Body of pancreas (tissue), 4 donors: Measurements from ENCODE around the gene VAPA.

ENCODE experiments used
- POLR2A ChIP-seq, 3 donors: fragments of 450-650 bp; IDR thresholded peaks; one replicate each; pipeline ENCODE4 v1.6.1; 2016; ENCODE audit warnings: antibody characterized with exemption in 3 of 3, mild to moderate bottlenecking in 2 of 3
- TF ChIP-seq, protein P1 (sequence below), 7 experiments: fragments of 450-650 bp in 4 of 7; fragments of 200-600 bp in 3 of 7; sonication (generic) in 3 of 7; IDR thresholded peaks; one replicate each; pipeline ENCODE4 v1.5.1; 2016 to 2019; ENCODE audit warnings: antibody characterized with exemption in 7 of 7

DNA sequence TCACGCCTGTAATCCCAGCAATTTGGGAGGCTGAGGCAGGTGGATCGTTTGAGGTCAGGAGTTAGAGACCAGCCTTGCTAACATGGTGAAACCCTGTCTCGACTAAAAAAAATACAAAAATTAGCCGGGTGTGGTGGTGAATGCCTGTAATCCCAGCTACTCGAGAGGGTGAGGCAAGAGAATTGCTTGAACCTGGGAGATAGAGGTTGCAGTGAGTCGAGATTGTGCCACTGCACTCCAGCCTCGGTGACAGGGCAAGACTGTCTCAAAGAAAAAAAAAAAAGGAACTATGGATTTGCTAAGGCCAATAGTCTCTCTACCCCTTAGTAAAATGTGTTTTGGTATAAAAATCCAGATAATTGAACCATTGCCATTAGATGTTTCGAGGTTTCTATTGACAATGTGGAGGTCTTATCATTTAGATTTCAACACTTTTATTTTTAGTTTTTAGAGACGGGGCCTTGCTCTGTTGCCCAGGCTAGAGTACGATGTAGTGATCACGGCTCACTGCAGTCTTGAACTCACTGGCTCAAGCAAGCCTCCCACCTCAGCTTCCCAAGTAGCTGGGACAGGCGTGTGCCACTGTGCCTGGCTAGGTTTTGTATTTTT lies 29.2 kb upstream of the VAPA start:
- TF ChIP-seq, protein P1, sequence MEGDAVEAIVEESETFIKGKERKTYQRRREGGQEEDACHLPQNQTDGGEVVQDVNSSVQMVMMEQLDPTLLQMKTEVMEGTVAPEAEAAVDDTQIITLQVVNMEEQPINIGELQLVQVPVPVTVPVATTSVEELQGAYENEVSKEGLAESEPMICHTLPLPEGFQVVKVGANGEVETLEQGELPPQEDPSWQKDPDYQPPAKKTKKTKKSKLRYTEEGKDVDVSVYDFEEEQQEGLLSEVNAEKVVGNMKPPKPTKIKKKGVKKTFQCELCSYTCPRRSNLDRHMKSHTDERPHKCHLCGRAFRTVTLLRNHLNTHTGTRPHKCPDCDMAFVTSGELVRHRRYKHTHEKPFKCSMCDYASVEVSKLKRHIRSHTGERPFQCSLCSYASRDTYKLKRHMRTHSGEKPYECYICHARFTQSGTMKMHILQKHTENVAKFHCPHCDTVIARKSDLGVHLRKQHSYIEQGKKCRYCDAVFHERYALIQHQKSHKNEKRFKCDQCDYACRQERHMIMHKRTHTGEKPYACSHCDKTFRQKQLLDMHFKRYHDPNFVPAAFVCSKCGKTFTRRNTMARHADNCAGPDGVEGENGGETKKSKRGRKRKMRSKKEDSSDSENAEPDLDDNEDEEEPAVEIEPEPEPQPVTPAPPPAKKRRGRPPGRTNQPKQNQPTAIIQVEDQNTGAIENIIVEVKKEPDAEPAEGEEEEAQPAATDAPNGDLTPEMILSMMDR (IDR thresholded peaks at IDR 0.05), result no peak
- TF ChIP-seq POLR2A (IDR thresholded peaks at IDR 0.05), result no peak
